ENCODE results near the gene CDKN1A.

DNA sequence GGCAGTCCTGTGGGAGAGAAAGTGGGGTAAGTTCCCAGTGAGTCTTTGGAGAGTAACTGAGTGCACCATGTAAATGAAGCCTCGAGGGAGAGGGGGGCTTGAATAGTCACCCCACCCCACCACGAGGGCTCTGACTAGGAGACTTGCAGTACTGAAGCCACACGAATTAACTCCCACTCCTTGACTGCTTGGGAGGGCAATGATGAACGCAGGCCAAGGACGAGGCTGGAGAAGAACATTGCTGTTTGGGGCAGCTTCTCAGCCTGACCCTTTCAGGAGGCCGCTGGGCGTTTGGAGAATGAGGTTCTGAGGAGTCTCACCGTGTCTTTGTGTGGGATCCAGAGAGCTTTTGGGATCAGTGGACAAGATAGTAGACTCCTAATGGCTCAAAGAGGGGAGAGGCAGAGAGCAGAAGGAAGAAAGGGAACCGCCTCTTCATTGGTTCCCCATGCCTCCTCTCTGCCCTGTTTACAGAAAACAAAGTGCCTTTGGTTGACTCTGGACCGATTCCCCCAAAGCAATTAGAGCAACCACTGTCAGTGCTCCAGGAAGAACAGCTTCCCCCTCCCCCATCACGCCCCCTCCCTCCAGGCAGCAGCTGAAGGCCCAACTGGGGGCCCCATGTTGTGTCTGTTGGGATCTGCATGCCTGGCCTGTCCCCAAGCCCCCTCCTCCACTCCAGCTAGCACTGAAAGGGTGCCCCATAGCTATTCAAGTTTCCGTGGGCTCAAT is 41.7 kb upstream of the CDKN1A start:
- TF ChIP-seq, protein P1, sequence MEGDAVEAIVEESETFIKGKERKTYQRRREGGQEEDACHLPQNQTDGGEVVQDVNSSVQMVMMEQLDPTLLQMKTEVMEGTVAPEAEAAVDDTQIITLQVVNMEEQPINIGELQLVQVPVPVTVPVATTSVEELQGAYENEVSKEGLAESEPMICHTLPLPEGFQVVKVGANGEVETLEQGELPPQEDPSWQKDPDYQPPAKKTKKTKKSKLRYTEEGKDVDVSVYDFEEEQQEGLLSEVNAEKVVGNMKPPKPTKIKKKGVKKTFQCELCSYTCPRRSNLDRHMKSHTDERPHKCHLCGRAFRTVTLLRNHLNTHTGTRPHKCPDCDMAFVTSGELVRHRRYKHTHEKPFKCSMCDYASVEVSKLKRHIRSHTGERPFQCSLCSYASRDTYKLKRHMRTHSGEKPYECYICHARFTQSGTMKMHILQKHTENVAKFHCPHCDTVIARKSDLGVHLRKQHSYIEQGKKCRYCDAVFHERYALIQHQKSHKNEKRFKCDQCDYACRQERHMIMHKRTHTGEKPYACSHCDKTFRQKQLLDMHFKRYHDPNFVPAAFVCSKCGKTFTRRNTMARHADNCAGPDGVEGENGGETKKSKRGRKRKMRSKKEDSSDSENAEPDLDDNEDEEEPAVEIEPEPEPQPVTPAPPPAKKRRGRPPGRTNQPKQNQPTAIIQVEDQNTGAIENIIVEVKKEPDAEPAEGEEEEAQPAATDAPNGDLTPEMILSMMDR (IDR thresholded peaks at IDR 0.05) = no peak
- no peak for TF ChIP-seq POLR2A (IDR thresholded peaks at IDR 0.05)
